Ovary (tissue), 3 donors: Measurements from ENCODE around the gene KRT73.

Experiments
- EP300 ChIP-seq: sonication (generic); formaldehyde crosslinking; IDR thresholded peaks from one replicate; pipeline ENCODE4 v1.6.1; 2017; ENCODE audit warnings: antibody characterized with exemption
- POLR2A ChIP-seq: fragments of 450-650 bp; IDR thresholded peaks from one replicate; pipeline ENCODE4 v1.6.1; 2017; ENCODE audit warnings: antibody characterized with exemption, mild to moderate bottlenecking, moderate library complexity
- TF ChIP-seq, protein P1 (sequence below), 3 donors: fragments of 450-650 bp in 2 of 3; fragments of 200-600 bp in 1 of 3; IDR thresholded peaks; one replicate each; pipeline versions ENCODE4 v1.5.1 to v1.8.0; 2016 to 2022; ENCODE audit warnings: antibody characterized with exemption in 3 of 3, mild to moderate bottlenecking in 1 of 3
- donor health status: DM: no; HTN: no; CAD: no.

DNA sequence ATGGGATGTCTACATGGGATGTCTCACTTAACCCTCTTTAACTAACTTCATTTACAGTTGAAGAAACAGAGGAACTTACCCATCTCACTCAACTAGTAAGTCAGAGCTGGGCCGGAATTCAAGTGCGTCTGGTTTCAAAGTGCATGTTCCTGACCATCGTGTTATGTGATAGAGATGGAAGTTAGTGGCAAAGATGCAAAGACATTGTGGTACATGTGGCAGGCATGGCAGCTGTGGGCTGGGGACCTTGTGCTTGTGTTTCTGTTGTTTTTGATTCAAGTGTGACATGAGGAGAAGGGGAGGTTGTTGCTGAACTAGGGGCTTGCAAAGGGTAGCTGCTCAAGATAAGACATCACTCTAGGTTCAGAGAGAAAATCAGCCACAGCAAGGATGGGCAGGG, 42.4 kb downstream of the KRT73 start:
- TF ChIP-seq, protein P1, sequence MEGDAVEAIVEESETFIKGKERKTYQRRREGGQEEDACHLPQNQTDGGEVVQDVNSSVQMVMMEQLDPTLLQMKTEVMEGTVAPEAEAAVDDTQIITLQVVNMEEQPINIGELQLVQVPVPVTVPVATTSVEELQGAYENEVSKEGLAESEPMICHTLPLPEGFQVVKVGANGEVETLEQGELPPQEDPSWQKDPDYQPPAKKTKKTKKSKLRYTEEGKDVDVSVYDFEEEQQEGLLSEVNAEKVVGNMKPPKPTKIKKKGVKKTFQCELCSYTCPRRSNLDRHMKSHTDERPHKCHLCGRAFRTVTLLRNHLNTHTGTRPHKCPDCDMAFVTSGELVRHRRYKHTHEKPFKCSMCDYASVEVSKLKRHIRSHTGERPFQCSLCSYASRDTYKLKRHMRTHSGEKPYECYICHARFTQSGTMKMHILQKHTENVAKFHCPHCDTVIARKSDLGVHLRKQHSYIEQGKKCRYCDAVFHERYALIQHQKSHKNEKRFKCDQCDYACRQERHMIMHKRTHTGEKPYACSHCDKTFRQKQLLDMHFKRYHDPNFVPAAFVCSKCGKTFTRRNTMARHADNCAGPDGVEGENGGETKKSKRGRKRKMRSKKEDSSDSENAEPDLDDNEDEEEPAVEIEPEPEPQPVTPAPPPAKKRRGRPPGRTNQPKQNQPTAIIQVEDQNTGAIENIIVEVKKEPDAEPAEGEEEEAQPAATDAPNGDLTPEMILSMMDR (IDR thresholded peaks at IDR 0.05) = no peak
- TF ChIP-seq POLR2A = no peak
- TF ChIP-seq EP300 = no peak
